HG03135 (cell line): ENCODE measurements around the gene ENAH.

ENCODE experiments used
- ATAC-seq: cut with Tn5 transposase; IDR thresholded peaks from one replicate; pipeline ENCODE4 v1.9.1; 2021; ENCODE audit warnings: mild to moderate bottlenecking, moderate library complexity; ENCODE audit not compliant: unreplicated experiment

The ENAH gene

GRCh38 chr1:225441314-225442122 lies 211.4 kb downstream of the ENAH start:
- peak; percentile 35 for ATAC-seq

- ATAC-seq = no peak
Measured at GRCh38 chr1:225440380-225441221, 212.3 kb downstream of the ENAH start.

GRCh38 chr1:225437710-225438437 lies 215.0 kb downstream of the ENAH start:
- no peak for ATAC-seq
